GM18499 (cell line): Measurements from ENCODE around the gene ZNF609.
"Not testable (repeated sequence)": the region's sequence is repeated elsewhere in the genome, so short reads cannot be mapped to it uniquely, and the experiment has no call there.

Source experiments
- ATAC-seq: cut with Tn5 transposase; IDR thresholded peaks from one replicate; pipeline ENCODE4 v1.9.1; 2021; ENCODE audit warnings: moderate number of reproducible peaks; ENCODE audit not compliant: insufficient read depth, unreplicated experiment

Gene ZNF609

GRCh38 chr15:64640146-64640871 is 179.9 kb downstream of the ZNF609 start:
- ATAC-seq: no peak

DNA sequence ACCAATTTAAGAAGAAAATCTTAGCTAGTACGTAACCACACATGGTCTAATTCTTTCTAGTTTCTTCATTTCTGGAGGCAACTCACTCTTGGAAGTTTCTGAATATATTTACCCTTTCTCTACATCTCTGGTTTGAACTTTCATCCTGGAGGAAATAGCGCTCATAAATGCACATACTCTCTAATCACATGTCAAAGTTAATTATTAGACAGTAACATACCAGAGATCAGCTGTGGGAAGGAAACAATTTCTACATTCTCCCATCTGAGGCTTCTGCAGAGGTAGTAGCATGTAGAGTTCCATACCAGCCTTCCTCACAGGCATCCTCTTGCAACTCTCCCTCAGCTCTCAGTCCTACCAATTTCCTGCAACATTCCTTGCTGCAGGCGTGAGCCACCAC is 182.5 kb downstream of the ZNF609 start:
- no peak for ATAC-seq

DNA sequence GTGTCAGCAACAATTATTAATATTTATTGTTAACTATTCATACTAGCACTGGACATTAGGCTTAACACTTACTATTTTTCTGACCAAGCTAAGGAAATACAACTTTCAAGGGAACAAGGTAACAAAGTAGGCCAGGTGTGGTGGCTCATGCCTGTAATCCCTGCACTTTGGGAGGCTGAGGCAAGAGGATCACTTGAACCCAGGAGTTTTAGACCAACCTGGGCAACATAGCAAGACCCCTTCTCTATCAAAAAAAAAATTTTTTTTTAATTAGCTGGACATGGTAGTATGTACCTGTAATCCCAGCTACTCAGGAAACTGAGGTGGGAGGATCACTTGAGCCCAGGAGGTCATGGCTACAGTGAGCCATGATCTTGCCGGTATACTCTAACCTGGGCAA is 183.3 kb downstream of the ZNF609 start:
- no peak for ATAC-seq

DNA sequence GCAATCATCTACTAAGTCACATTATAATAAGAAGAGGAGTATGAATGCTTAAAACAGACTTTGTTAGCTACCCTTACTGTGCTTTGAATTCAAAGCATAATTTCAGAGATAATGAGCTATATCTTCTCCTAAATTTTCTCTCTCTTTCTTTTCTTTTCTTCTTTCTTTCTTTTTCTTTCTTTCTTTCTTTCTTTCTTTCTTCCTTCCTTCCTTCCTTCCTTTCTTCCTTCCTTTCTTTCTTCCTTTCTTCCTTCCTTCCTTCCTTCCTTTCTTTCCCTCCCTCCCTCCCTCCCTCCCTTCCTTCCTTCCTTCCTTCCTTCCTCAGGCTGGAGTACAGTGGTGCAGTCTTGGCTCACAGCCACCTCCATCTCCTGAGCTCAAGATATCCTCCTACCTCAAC is 184.4 kb downstream of the ZNF609 start:
- ATAC-seq: not testable (repeated sequence)

DNA sequence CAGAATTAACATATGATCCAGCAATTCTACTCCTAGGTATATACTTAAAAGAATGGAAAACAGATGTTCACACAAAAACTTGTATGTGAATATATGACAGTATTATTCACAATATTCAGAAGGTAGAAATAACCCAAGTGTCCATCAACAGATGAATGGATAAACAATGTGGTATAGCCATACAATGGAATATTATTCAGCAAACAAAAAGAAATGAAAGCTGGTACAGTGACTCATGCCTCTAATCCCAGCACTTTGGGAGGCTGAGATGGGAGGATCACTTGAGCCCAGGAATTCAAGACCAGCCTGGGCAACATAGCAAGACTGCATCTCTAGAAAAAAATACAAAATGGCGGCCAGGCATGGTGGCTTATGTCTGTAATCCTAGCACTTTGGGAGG is 185.6 kb downstream of the ZNF609 start:
- no peak for ATAC-seq

- ATAC-seq: no peak
Measured at GRCh38 chr15:64647367-64647766, 187.0 kb downstream of the ZNF609 start.

GRCh38 chr15:64650552-64650951 is 190.2 kb downstream of the ZNF609 start:
- no peak for ATAC-seq

GRCh38 chr15:64651601-64652191 is 191.3 kb downstream of the ZNF609 start:
- peak; percentile 53 for ATAC-seq

DNA sequence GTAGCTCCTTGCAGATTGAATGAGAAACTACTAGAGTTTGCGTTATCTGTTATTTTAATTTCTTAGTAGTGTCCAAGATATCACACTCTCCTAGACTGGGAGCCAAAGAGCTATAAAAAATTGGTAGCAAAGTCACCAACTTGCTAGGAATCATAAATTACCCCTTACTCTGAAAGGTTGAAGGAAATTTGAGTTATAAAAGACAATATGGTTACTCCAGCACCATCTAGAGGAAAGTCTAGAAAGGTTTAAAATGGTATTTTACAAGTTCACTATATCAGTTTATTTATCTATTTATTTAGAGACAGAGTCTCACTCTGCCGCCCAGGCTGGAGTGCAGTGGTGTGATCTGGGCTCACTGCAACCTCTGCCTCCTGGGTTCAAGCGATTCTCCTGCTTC is 193.4 kb downstream of the ZNF609 start:
- ATAC-seq: no peak

DNA sequence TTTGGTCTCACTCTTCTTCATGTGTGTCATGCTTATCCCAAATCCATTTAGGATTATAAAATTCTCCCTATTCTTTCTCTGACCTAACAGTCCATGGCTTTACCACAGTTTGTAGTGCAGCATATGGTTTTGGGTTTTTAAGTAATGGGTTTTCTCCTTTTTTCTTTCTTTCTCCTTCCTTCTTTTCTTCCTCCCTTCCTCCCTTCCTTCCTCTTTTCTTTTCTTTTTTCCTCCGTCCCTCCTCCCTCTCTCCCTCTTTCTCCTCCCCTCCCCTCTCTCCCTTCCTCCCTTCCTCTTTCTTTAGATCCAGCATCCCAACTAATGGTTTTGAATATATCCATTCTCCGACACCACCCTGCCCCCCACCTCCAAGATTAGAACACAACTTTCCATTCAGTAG is 196.1 kb downstream of the ZNF609 start:
- ATAC-seq: no peak

DNA sequence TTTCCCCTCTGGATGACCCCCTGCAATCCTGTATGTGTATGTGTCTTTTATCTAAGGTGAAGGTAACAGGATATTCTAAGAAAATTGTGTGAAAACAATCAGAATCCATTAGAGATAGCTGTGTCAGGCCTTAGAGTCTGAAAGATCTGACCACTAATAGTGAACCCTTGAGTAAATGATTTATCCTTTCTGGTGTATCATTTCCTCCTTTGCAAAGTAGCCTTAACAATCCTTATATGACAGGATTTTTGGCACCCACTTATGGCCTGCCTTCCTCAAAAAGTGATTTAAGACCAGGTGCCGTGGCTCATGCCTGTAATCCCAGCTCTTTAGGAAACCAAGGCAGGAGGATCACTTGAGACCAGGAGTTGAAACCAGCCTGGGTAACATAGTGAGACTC is 204.8 kb downstream of the ZNF609 start:
- ATAC-seq: no peak

DNA sequence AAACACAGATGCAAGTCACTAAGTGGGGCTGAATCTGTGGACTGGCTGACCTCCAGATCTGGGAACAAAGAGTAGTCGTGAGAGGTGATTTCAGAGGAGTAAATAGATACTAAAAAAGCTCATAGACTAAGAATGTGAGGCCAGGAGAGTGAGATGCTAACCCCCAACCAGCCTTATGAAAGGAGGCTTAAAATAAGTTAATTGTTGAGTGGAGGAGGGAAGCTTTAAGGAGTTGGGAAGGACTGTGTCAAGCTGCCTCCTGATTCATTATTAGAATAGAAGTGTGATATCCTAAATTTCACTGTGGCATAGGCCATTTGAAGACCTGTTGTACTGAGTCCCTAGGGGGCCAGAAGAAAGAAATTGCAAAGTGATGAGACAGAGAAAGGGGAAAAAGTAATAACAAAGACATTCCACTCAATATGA is 207.4 kb downstream of the ZNF609 start:
- ATAC-seq: no peak

DNA sequence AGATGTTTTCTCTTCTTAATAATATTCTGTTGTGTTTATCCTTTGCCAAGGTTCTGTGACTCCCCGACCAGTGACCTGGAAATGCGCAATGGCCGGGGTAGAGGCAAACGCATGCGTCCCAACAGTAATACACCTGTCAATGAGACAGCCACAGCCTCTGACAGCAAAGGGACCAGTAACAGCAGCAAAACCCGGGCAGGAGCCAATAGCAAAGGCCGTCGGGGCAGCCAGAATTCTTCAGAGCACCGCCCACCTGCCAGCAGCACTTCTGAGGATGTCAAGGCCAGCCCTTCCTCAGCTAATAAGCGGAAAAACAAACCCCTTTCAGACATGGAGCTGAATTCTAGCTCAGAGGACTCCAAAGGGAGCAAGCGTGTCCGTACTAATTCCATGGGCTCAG is 213.5 kb downstream of the ZNF609 start:
- no peak for ATAC-seq

- no peak for ATAC-seq
Measured at GRCh38 chr15:64678126-64678819, 217.9 kb downstream of the ZNF609 start.

GRCh38 chr15:64680097-64680496 is 219.7 kb downstream of the ZNF609 start:
- no peak for ATAC-seq

DNA sequence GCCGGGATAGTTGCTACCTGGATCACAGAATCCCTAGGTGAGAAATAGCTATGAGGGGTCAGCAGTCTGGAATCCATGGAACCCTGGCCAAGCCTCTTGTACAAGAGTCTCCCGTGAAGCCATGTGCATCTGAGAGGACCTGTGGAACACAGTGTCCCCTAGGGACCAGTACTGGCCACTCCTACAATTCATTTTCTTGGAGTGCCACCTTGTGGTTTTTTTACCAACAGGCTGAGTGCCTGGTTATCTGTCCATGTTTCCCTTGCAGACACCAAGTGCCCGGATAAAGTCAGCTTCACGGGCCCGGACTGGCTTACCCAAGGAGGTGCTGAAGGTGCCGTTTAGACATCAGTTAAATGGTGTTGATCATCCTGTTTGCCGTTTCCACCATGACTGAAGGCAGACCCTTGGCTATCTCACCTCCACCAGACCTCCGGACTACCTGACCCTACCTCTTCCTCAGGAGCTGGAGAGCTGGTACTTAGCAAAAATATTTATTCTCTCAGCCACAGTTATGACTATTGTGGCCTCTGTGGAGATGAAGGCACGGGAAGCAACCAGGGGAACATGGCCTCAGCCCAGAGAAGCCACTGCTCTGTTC is 221.1 kb downstream of the ZNF609 start:
- ATAC-seq: no peak

DNA sequence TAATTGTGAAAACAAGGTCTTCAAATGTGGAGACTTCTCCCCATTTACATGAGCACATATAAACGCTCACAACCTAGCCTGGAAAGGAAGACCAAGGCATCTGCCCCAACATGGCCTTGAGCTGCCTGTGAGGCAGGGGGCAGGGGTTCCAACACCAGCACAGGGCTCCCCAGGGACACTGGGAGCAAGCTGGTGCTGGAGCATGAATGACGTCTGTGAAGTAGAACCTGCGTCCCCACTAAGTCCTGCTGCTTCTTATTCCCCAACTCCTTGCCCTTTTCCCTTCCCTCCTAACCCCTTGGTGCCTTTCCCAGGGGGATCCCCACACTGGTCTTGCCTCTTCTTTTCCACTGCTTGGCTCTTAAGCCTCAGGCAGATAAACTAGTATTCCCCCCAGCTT is 221.9 kb downstream of the ZNF609 start:
- no peak for ATAC-seq

GRCh38 chr15:64683378-64683777 is 223.0 kb downstream of the ZNF609 start:
- no peak for ATAC-seq

GRCh38 chr15:64685230-64685888 is 225.0 kb downstream of the ZNF609 start:
- no peak for ATAC-seq

DNA sequence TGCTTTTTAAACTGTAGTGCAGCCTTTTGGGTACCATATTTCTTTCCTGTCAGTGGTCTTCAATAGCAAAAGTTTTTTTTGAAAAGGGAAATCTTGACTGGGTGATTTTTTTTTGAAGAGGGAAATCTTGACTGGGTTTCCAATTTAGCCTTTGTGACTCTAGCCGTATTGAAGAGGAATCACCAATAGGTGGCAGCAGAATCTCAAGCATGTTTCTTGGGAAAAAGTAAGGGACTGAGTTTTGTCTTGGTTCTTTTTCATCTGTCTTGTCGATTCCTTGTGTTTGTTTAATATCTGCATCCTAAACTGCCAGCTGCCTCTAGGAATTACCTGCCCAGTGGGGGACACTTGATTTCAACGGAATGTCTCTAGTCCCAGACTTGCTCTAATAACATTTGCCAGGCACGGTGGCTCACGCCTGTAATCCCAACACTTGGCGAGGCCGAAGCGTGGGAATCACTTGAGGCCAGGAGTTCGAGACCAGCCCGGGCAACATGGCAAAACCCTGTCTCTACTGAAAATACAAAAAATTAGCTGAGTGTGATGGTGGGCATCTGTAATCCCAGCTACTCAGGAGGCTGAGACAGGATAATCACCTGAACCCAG is 225.9 kb downstream of the ZNF609 start:
- no peak for ATAC-seq
